HL-60/S4 (cell line): ENCODE measurements around the gene SMYD2.
"Not testable (repeated sequence)": the region's sequence is repeated elsewhere in the genome, so short reads cannot be mapped to it uniquely, and the experiment has no call there.

ENCODE experiments used
- in situ Hi-C: fragments of 300-500 bp; cut with MboI; formaldehyde crosslinking; loops from 2 replicates; pipeline ENCODE4 v1.14.3; 2022; ENCODE audit warnings: low sequenced_read_pairs

The SMYD2 gene

DNA sequence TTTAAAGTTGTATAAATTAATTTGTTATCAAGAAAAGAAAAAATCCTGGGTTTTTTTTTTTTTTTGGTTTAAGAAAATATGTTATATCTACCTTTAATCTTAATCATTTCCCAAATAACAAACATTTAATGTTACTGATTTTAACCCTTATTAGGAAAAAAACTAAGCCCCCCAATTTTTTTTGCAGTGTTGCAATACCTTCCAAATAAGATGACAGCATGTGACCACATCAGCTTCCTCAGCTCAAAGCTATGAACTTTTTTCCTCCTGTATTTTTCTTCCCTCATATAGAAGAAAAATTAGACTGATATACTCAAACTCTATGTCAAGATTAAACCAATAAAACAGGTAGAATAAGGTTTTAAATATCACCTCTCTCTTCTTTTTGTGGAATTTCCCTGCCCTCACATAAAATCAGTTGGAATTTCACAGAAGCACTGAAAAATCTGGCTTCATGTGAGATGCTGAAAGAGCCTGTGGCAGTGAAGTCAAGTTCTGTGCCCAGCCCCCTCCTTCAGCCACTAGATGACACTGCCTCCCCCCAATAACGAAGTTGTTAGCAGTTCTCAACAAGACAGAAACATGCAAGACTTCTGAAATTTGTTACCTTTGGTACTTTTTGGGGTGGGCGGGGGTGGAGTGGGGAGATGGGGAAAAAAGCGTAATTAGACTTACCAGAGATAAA is 9.6 kb upstream of the SMYD2 start:
- in situ Hi-C loops = no loop called here

DNA sequence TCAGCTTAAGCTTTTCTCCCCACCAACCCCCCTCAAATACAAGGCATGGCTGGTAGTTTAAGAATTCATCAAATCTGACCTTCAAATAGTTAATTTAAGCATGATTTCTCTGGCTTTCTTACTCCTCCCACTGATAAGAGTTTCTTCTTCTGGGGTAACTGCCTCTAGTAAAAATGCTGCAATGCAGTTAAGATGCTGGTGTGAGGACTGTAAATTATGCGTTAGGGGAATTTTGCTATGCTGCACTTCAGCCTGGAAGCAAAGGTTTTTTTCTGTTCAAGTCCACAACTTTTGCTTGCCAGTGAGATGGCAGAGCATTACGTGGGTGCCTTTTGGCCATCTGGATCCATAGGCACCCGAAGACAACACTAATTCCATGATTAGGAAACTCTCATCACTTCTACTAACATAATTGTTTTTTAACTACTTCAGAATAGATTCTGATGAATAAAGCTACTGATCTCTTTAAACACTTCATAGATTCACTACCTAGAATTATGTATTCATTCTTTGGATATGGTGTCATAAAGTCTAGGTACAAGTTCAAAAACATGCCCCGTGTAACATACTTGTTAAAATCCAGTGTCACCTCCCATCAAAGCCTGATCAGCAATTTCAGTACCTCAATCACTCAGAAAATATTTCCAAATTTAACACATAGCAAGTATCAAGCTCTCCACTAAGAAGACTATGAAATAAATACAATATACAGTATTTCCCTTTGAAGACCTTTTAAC is 8.8 kb upstream of the SMYD2 start:
- in situ Hi-C loops = no loop called here

DNA sequence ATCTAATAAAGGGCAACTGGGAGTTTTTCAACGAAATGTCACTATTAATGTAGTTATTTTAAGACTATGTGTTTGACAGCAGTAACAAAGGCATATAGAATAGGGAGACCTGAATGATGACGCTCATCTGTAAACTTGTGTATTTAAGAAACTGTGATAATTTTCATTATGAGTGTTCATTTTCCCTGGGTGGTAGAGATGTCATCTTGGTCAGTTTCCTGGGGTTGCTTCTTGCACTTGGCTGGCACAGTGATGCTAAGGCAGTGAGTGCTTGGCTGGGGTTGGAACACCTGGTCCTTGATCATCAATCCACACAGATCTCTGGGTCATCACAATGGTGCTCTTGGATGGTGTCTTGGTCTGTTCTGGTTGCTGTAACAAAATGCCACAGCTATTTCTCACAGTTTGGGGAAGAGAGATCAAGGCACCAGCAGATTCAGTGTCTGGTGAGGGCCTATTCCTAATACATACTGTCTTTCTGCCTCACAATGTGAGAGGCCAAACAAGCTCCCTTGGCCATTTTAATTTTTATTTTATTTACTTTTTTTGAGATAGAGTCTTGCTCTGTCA is 7.9 kb upstream of the SMYD2 start:
- in situ Hi-C loops = no loop called here

DNA sequence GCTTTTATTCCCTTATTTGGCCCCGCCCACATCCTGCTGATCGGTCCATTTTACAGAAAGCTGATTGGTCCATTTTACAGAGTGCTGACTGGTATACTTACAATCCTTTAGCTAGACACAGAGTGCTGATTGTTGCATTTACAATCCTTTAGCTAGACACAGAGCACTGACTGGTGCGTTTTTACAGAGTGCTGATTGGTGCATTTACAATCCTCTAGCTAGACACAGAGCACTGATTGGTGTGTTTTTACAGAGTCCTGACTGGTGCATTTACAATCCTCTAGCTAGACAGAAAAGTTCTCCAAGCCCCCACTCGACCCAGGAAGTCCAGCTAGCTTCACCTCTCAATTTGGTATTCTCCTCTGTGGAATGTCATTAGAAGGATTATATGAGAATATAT is 5.3 kb upstream of the SMYD2 start:
- in situ Hi-C loops = not testable (repeated sequence)

DNA sequence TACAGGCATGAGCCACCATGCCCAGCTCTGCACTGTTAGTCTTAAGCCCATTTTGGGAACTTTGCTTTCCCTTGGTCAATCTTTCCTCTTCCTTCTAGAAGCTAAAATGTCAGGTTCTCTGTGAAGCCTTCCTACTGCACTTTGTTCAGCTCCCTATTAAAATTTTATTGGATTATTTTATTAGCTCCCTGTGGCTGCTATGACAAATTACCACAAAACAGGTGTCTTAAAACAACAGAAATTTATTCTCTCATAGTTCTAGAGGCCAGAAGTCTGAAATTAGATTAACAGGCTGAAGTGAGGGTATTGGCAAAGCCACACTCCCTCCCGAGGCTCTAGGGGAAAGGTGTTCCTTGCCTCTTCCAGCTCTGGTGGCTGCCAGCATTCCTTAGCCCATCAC is 4.2 kb upstream of the SMYD2 start:
- in situ Hi-C loops = no loop called here

DNA sequence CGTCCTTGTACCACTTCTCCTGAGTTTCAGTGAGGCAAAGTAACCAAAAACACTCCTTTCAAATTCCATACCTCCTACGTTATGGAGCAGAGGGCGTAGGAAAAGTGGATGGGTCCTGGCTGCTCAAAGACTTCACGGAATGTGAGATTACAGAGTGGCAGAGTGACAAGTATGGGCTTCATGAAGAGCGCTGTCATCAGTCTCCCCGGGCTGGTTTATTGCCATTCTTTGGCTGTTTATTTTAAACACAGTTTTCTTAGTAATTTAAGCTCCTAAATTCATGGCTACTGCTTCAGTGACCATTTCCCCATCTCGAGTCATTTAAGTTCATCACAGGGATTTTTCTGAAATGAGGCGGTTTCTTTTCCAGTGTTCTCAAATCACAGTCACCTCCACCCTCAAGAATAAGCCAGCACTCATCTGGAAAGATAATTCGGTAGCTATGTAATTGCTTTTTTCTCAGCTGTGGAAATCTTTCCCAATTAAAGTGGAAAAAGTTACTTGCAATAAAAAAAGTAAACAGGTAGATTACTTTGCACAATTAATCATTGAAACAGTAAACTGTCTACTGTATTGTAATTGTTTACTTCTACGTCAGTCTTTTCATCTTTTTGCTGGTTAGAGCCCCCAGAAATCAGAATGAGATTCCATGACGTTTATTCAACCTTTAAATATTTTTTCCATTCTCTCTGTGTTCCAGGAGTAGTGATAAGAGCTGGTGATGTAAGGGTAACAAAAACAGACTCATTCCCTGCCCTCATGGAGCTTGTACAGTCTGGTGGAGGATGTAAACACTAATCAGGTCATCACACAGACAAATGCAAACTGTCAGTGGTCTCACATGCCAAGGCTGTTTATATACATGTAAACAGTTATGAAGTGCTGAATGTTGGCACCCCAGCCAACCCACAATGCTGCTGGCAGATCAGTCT is 3.0 kb upstream of the SMYD2 start:
- in situ Hi-C loops = no loop called here

DNA sequence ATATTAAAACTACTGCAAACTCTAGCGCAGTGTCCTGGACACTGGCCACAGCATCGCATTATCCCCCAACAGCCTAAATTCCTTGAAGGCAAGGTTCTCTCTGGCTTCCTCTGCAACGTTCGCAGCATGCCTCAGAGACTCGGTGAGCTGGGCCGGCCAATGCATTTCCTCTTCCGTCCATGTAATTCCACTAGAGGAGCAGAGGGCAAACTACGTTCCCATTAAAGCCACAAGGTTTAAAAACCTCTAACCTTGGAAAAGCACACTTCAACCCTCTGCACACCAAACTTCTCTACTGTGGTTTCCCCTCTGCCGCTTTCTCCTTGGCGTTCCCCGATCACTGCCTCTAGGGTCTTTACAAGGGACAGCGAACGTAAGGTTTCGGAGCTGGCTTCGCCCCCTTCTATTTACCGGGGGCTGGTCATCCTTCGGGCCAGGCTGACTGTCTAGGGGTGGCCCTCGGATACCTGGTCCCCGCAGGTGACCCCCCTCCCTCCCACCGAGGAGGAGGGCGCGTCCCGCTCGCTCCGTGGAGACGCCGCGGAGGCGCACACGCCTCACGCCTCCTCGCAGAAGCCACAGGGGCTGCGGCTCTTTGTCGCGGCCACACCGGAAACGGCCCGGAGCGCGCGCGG is 456 bp upstream of the SMYD2 start:
- in situ Hi-C loops = no loop called here

DNA sequence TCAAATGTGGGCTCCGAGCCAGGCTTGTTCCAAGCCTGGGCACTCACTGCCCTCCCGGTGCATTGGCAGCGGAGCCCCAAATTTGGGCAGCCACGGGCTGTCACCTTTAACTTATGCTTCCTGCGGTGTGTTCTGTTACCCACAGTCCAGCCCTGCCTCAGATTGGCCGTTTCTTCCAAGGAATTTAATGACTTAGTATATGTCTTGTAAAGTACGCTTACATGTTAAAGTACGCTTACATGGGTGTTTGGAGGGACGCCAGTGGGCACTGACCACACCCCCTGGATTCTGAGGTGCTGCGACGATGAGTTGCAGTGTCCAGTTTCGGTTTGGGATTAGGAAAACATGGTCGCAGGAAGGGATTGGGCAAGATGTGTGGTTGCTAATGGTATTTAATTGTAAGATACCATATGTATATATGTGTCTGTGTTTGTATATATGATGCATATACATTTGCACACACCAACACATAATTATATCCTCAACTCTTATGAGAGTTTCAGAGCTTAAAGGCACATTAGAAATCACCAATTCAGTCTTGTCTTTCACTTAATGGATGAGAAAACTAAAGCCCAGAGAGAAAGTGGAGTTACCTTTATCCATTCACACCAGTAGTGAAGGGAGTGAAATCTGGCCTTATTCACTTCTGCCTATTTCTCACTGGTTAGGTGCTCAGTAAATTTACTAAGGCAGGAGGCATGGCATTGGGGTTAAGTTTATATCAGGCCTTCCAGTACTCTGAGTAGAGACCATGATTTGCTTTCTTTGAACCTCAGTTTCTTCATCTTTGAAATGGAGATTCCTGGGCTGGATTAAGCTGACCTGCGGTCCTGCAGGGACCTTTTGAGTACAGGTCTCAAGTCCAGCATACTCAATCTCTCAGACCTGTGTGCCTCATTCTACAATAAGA is 1.0 kb downstream of the SMYD2 start:
- in situ Hi-C loops = no loop called here

DNA sequence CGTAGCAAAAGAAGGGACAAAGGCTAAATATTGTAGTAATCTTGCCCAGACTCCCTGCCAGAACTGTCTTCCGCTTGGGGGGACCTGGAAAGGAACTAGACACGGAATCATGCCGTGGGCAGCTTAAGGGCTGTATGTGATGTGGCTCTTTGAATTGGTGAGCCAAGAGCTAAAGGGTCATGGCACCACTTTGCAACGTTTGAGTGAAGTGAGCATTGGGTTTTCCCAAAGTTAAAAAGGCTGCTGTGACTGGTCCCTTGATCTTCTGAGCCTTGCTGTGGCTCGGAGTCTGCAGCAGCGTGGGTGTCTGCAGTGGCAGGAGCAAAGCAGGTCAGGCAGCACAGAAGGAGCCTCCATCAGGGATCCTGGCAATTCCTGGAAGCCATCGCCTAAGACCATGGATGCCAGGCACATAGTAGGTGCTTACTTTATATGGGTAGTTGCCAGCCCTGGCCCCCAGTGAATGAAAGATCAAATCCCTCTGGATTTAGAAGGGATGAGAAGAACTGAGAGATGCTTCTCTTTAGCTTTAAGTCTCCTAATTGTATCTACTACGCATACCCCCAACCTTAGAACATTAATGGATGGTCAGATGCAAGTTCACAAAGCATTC is 1.8 kb downstream of the SMYD2 start:
- in situ Hi-C loops = no loop called here

DNA sequence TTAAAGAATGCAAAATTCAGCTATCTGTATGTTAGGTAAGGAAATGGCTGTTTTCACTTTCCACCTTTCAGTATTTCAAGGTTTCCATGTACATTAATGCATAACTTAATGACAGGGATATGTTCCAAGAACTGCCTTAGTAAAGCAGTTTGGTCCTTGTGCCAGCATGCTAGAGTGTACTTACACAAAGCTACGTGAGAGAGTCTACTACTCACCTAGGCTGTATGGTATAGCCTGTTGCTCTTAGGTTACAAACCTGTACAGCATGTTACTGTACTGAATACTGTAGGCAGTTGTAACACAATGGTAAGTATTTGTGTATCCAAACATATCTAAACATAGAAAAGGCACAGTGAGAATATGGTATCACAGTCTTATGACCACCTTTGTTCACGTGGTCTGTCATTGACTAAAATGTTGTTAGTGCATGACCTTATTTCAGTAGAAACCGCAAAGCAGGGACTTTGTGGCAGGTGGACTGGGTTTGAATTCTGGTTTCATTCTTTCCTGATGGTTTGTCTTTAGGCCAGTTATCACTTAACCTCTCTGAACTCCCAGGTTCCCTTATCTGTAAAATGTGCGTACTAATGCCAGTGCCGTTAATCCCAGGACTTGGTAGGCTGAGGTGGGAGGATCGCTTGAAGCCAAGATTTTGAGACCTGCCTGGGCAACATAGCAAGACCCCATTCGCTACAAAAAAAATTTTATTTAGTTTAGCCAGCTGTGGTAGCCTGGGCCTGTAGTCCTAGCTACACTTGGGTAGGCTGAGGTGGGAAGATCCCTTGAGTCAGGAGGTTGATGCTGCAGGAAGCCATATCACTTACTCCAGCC is 4.9 kb downstream of the SMYD2 start:
- in situ Hi-C loops = no loop called here

DNA sequence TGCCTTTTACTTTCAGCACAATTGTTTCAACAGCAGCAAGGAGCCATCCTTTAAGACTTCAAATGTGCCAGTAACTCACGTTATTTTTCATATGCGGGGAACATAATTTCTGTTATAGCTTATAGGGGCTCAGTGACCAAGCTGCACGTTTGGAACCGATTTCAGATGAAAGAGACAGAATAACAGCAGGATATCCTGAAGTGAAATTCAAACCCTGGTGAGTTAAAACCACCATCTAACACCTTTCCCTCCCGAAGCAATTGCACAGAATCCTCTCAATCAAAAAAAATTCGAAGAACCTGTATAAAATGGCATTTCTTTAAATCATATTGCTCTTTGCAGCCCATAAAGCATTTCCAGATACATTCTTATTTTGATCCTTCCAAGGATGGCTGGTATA is 6.9 kb downstream of the SMYD2 start:
- in situ Hi-C loops = no loop called here

DNA sequence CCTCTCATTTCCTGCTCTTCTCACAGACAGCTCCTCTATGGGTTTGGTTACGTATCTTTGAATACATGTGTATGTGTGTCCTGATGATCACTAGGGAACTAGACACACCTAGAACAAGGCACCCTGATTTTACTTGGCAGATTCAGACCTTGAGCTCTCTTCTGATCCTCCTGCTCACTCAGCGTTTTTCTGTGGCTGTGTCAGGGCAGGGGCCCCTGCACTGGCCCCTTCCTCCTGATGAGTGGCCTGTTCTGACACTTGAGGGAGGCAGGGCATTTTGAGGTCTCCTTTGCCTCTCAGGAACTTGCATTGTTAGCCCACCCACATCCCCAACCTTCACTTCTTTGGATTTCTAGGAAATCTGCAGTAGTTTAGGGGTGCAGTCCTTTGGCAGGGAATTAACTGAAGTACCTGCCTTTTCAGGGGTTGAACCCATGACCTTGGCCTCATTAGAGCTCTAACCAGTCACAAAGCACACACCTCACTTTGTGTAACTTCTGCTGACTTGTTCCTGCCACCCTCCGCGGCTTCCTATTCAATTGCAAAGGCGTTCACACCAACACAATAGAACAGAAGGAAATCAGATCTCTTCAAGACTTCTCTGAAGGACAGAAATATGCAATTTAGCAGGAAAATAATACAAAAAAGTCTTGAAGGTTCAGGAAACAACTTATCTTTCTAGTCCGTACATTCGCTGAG is 8.8 kb downstream of the SMYD2 start:
- in situ Hi-C loops = no loop called here

DNA sequence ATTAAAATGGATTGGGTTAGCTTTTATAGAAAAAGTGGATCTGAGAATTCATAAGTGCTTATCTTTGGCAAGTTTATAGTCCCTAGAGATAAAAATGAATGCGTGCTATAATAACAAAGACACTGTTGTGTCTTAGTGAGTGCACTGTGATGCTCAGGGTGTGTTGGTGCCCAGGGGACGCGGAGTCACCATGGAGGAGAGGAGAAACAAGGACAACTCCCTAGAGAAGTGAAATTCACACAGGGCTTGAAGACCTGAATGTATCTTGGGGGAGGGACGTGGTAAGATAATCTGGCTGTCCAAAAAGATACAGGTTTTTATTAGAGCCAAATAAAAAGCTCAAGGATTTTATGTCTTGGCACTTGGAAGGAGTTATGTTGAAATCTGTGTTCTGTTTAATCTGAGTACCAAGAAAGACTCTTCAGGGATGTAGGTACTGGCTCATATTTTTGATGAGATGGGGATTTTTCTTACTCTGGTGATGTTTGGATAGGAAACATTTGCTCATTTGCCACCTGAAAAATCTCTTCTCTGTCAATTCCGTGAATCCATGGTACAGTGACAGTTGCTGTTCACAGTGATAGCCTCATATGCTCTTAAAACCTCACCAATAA is 9.6 kb downstream of the SMYD2 start:
- in situ Hi-C loops = no loop called here

DNA sequence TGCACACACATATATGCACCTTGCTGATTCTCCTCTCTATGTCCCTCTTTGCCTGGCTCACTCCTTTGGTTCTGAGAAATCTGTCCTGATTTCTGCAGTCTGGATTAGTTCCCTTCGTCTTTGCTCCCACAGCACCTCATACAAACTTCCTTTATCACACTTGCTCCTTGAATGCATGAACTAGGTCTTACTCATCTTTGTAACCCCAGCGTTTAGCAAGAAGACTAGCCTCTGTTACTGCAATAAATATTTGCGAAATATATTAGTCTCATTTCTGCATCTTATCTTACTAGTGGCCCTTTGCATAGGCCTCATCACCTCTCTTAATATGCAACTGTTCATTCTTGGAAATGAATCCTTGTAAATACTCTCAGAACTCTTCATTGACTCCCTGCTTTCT is 11.4 kb downstream of the SMYD2 start:
- in situ Hi-C loops = no loop called here

DNA sequence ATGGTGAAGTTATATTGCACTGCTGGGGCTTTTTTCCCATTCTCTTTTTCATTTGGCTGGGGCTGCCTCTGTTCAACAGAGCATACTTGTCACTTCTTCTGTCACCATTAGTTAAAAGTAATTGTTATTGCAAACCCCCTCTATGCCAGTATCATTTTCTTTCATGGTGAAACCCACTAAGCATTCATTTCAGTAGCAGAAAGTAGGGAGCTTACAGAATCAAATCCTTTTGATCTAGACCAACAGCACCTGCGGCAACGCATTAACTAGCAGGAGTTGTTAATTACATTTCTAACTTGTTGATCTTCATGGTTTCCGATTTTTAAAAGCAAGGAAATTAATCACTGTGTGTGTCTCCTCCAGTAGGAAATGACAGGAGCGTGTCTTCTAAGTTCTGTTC is 15.0 kb downstream of the SMYD2 start:
- in situ Hi-C loops = no loop called here

DNA sequence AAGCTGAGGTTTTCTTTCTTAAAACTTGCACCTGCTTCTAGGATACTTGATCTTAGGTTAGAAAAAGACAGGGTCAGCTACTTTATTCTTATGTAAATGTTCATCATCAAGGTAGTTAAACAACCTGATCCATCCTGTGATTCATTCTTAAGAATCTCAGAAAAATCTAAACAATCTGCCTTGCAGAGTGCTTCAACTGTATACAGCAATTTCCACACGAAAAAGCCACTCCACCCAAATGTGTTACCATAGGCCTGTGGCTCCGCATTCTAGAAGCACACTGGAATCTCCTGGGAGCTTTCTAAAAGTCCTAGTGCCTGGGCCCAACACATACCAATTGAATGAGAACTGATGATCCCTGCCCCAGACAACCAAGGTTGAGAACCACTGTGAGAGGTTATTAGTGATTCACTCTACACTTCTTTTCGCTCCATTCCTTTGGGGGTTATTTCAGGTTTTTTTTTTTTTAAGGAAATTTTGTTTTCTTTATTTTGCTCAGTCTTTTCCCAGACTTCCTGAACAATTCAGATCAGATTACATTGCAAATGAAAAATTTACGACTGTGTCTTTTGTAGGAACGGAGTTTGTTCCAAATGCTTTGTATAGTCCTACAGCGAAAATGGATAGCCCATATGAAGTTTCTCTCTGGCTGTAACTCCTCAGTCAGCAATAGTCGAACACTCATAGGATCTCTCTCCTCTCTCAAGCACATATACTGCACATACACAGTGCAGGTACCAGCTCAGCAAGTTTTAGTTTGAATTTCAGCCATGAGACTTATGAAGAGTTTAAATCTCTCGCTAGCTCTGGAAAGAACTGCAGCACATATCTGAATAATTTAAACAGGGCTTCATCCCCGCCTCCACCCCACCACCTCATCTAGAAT is 16.1 kb downstream of the SMYD2 start:
- in situ Hi-C loops = no loop called here
